ENCODE results near the gene GNG11.

DNA sequence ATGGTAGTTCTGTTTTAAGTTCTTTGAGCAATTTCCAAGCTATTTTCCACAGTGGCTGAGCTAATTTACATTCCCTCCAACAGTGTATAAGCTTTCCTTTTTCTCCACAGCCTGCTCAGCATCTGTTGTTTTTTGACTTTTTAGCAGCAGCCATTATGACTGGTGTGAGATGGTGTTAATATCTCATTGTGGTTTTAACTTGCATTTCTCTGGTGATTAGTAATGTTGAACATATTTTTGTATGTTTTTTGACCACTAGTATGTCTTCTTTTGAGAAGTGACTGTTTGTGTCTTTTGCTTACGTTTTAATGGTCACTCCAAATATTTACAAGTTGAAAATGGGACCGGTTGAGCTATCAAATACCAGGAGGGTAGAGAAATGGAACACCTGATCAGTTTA lies 20.4 kb downstream of the GNG11 start:
- no peak for TF ChIP-seq CTCF (IDR thresholded peaks at IDR 0.05)
- TF ChIP-seq EP300 (IDR thresholded peaks at IDR 0.05): no peak
- no peak for TF ChIP-seq POLR2A (IDR thresholded peaks at IDR 0.05)
